GM12872 (cell line): ENCODE results near the gene RFX1.

Experiments
- TF ChIP-seq, protein P1 (sequence below): IDR thresholded peaks from 3 replicates; pipeline ENCODE4 v1.5.1; 2011; ENCODE audit warnings: low read depth, mild to moderate bottlenecking, low read length, moderate library complexity; ENCODE audit not compliant: insufficient read depth

Gene RFX1

DNA sequence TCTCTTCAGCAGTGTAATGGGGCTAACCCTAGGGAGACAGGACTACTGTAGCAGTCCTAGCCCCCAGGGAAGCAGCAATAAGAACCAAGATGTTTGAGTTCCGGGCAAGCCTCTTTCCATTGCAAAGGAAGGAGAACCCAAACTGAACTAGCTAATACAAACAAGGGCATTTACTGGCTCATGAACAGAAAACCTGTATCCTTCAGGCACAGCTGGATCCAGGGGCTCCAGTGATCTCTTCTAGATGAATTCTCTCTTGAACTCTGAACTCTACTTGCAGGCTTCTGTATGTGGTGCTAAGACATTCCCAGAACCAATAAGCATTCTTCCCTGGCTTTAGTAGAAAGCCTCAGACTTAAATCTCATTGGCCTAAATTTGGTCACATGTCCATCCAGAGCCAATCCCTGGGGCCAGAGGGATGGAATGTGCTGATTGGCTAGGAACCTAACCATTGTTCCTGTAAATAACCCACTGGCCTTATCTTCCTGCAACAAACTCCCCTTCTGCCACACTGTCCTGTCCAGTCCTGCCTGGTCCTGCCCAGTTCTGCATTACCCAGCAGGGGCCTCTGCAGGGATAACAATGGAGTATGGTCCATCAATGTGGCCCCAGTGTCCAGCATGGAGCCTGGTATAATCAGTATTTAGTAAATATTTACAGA lies 64.0 kb downstream of the RFX1 start:
- TF ChIP-seq, protein P1, sequence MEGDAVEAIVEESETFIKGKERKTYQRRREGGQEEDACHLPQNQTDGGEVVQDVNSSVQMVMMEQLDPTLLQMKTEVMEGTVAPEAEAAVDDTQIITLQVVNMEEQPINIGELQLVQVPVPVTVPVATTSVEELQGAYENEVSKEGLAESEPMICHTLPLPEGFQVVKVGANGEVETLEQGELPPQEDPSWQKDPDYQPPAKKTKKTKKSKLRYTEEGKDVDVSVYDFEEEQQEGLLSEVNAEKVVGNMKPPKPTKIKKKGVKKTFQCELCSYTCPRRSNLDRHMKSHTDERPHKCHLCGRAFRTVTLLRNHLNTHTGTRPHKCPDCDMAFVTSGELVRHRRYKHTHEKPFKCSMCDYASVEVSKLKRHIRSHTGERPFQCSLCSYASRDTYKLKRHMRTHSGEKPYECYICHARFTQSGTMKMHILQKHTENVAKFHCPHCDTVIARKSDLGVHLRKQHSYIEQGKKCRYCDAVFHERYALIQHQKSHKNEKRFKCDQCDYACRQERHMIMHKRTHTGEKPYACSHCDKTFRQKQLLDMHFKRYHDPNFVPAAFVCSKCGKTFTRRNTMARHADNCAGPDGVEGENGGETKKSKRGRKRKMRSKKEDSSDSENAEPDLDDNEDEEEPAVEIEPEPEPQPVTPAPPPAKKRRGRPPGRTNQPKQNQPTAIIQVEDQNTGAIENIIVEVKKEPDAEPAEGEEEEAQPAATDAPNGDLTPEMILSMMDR = no peak

DNA sequence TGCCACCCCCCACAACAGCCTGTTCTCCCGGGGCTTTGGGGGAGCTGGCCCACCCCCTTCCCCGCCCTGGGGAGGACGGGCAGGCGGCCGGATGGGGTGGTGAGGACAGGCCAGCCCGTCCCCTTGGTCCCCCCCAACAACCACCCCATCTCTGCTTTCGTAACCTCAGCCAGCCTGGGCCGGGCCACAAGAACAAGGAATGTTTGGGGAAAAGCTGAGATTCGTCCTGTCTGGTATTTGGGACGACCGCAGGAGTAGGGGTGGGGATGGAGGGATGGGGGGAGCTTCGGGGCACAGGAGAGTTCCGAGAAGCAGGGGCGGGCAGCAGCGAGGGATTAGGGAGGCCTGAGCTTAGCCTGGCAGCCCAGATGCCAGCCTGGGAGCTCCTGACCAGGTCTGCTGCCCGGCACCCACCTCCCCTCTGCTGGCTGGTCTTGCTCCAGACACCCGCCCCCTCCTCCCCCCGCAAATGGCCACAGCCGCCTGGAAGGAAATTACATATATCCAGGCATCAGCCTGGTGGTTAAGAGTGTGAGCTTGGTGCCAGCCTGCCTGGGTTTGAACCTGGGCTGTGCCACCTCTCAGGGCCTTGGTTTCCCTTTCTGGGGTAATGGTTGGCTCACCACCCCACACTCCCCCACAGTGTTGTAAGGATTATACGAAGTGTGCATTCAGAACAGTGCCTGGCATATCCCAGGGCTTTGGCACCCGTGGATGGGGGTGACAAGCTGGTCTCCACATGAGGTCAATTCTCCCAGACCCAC lies 67.6 kb downstream of the RFX1 start, which contains the start of gene PODNL1:
TSS of gene PODNL1 (minus strand) at position 117 of the 764 bp plus-strand sequence. CDS start 236 bp downstream, outside the sequence.
- TF ChIP-seq, protein P1 = no peak

- TF ChIP-seq, protein P1 = no peak
Observed at GRCh38 chr19:13937479-13938300, 68.4 kb downstream of the RFX1 start.

GRCh38 chr19:13935765-13936510 lies 70.2 kb downstream of the RFX1 start:
- TF ChIP-seq, protein P1 = no peak

DNA sequence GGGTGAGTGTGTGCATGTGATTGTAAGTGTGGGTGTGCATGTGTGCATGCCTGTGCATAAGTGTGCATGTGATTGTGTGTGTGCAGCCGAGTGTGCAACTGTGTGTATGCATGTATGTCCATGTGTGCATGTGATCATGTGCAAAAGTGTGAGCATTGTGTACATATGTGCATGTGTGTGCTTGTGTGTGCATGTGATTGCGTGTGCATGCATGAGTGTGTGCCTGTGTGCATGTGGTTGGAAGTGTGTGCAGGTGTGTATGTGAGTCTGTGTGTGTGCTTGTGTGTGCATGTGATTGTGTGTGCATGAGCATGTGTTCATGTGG lies 71.4 kb downstream of the RFX1 start:
- TF ChIP-seq, protein P1 = no peak

DNA sequence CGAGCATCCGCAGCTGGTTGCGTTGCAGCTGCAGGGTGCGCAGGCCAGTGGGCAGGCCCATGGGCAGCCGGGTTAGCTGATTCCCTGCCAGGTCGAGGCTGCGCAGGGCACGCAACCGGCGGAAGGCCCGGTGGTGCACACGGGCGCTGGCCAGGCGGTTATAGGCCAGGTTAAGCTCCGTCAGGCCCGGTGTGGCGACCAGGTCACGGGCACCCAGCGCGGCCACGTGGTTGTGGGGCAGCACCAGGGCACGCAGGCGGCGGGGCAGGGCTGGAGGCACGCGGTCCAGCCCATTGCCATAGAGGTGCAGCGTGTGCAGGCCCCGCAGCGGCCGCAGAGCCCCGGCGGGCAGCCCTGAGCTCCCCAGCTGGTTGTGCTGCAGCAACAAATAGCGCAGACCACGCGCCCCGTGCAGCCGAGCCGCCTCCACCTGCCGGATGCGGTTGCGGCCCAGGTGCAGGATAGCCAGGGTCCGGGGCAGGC lies 73.2 kb downstream of the RFX1 start:
- TF ChIP-seq, protein P1 = no peak
